ENCODE data around the gene SLC38A1. TPM values are rescaled to one million over a fixed set of nuclear protein-coding genes. Genes with fewer than 3 reads are reported as not detected.

SLC38A1 gene
- polyA plus RNA-seq, 2 of the 4 experiments (the other 2 are of a cell fraction): 62.7 to 231 TPM

DNA sequence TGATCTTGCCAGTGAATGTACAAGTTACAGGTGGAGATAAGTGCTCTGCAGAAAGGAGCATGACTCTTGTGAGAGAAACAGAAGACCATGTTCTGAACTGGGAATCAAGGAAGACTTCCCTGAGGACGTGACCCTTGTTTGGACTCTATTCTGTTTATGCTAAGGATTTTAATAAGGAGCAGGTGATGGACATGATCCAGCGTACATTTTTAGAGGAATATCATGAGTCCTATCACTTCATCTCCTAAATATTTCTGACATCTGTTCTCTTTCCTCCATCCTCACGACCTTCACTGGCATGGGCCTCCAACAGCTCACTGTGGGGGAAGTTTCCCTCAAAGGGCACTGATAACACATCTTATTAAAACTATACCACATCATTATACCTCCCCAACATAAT, 7.9 kb upstream of the SLC38A1 start:
- FAIRE-seq (no peak), DNase-seq (ENCODE audit: low read depth in 1 of 2, low spot score in 1 of 2) (no peak), ATAC-seq (no peak)
- CTCF ChIA-PET: interaction anchor here (0.7 kb wide), 1 partner anchor 24 kb away, joined by 3 read pairs; no protein-coding TSS in a partner anchor
- TF ChIP-seq ZFP36 (IDR thresholded peaks at IDR 0.05; ENCODE audit: borderline replicate concordance, partially characterized antibody) (no peak), RFX5 (IDR thresholded peaks at IDR 0.05) (no peak), RCOR1 (IDR thresholded peaks at IDR 0.05; ENCODE audit: low read depth, low read length) (no peak), SREBF2 (IDR thresholded peaks at IDR 0.05) (no peak), HES2 (IDR thresholded peaks at IDR 0.05) (no peak), BHLHE40 (IDR thresholded peaks at IDR 0.05; ENCODE audit: low read depth, low read length) (no peak), HDAC2 (IDR thresholded peaks at IDR 0.05) (no peak), JUNB (IDR thresholded peaks at IDR 0.05) (no peak), KDM5A (IDR thresholded peaks at IDR 0.05) (no peak), EHF (CRISPR knock-in tag; IDR thresholded peaks at IDR 0.05) (no peak), RNF2 (IDR thresholded peaks at IDR 0.05; ENCODE audit: borderline replicate concordance, low read depth) (no peak), PBX3 (IDR thresholded peaks at IDR 0.05) (no peak), ZSCAN20 (CRISPR knock-in tag; IDR thresholded peaks at IDR 0.05) (no peak), MAFK (IDR thresholded peaks at IDR 0.05; ENCODE audit: partially characterized antibody) (no peak), HEYL (CRISPR knock-in tag; IDR thresholded peaks at IDR 0.05) (no peak), NPAS2 (CRISPR knock-in tag; IDR thresholded peaks at IDR 0.05; ENCODE audit: borderline replicate concordance) (no peak), CHD4 (IDR thresholded peaks at IDR 0.05; ENCODE audit: borderline replicate concordance) (no peak), ZNF302 (CRISPR knock-in tag; IDR thresholded peaks at IDR 0.05) (no peak), MAZ (IDR thresholded peaks at IDR 0.05; ENCODE audit: borderline replicate concordance, low read depth, low read length) (no peak)
- TF ChIP-seq, protein P1, sequence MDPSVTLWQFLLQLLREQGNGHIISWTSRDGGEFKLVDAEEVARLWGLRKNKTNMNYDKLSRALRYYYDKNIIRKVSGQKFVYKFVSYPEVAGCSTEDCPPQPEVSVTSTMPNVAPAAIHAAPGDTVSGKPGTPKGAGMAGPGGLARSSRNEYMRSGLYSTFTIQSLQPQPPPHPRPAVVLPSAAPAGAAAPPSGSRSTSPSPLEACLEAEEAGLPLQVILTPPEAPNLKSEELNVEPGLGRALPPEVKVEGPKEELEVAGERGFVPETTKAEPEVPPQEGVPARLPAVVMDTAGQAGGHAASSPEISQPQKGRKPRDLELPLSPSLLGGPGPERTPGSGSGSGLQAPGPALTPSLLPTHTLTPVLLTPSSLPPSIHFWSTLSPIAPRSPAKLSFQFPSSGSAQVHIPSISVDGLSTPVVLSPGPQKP (IDR thresholded peaks at IDR 0.05; ENCODE audit: low read depth, low read length): no peak
- Histone ChIP-seq H3K9me3 (no peaks in the 10 kb centered on the region; the same call in 2 of the 3 replicates), H3K4me2 (no peak overlapping the region), H3K4me1 (no peaks in the 10 kb centered on the region), H3K4me3 (no peak overlapping the region), H3K27ac (no peak overlapping the region)
- WGBS (ENCODE audit: missing lambda C conversion rate): 71% methylated on average over 3 of the region's 3 CpGs
- POLR2A ChIA-PET: no interaction called here

DNA sequence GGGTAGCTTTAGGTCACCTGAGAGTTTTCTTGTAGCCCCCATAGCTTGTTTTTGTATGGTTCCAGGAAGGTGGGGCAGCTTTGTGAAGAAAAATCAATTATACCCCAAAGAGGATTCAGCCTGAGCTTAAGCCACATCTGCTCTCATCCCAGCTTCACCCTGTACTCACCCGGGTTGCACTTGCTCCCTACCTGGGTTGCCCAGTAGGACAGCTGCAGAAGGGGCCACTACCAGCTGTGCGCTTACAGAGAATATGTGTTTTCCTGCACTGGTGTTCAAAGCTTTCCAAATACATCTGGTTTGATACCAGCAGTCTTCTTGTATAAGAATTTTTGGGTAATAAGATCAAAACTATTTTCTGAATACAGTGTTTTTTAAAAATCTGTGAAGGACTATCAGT, 3.0 kb upstream of the SLC38A1 start:
- H3K4me2 ChIP-seq: no peak overlapping the region
- ChIA-PET CTCF (no interaction called here), POLR2A (no interaction called here)
- DNase-seq (ENCODE audit: low read depth in 1 of 2, low spot score in 1 of 2) (no peak), FAIRE-seq (no peak), ATAC-seq (no peak)
- no peaks in the 10 kb centered on the region for H3K9me3 ChIP-seq
- H3K27ac ChIP-seq: no peak overlapping the region
- 77% methylated on average over 2 of the region's 2 CpGs for WGBS (ENCODE audit: missing lambda C conversion rate)
- peaks cover 9% of the 10 kb centered on the region for H3K4me1 ChIP-seq
- H3K4me3 ChIP-seq: no peak overlapping the region
- no peak for TF ChIP-seq TP53 (CRISPR knock-in tag; IDR thresholded peaks at IDR 0.05)
- no peak for TF ChIP-seq HOXB5 (CRISPR knock-in tag; IDR thresholded peaks at IDR 0.05)
- no peak for TF ChIP-seq FOXS1 (CRISPR knock-in tag; IDR thresholded peaks at IDR 0.05)
- no peak for TF ChIP-seq EHF (CRISPR knock-in tag; IDR thresholded peaks at IDR 0.05)
- no peak for TF ChIP-seq SMC3 (IDR thresholded peaks at IDR 0.05)
- no peak for TF ChIP-seq MAFK (IDR thresholded peaks at IDR 0.05; ENCODE audit: partially characterized antibody)
- no peak for TF ChIP-seq EP300 (IDR thresholded peaks at IDR 0.05)
- TF ChIP-seq MYC (IDR thresholded peaks at IDR 0.05; ENCODE audit: borderline replicate concordance, low read length): no peak
- no peak for TF ChIP-seq CBX2 (IDR thresholded peaks at IDR 0.05; ENCODE audit: borderline replicate concordance, low read depth)
- TF ChIP-seq, protein P2, sequence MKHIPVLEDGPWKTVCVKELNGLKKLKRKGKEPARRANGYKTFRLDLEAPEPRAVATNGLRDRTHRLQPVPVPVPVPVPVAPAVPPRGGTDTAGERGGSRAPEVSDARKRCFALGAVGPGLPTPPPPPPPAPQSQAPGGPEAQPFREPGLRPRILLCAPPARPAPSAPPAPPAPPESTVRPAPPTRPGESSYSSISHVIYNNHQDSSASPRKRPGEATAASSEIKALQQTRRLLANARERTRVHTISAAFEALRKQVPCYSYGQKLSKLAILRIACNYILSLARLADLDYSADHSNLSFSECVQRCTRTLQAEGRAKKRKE (CRISPR knock-in tag; IDR thresholded peaks at IDR 0.05; ENCODE audit: low read depth): no peak
- TF ChIP-seq, protein P3, sequence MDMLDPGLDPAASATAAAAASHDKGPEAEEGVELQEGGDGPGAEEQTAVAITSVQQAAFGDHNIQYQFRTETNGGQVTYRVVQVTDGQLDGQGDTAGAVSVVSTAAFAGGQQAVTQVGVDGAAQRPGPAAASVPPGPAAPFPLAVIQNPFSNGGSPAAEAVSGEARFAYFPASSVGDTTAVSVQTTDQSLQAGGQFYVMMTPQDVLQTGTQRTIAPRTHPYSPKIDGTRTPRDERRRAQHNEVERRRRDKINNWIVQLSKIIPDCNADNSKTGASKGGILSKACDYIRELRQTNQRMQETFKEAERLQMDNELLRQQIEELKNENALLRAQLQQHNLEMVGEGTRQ (IDR thresholded peaks at IDR 0.05): no peak
- TF ChIP-seq NPAS2 (CRISPR knock-in tag; IDR thresholded peaks at IDR 0.05; ENCODE audit: borderline replicate concordance): no peak
- TF ChIP-seq, protein P4, sequence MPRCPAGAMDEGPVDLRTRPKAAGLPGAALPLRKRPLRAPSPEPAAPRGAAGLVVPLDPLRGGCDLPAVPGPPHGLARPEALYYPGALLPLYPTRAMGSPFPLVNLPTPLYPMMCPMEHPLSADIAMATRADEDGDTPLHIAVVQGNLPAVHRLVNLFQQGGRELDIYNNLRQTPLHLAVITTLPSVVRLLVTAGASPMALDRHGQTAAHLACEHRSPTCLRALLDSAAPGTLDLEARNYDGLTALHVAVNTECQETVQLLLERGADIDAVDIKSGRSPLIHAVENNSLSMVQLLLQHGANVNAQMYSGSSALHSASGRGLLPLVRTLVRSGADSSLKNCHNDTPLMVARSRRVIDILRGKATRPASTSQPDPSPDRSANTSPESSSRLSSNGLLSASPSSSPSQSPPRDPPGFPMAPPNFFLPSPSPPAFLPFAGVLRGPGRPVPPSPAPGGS (IDR thresholded peaks at IDR 0.05): no peak
- no peak for TF ChIP-seq BHLHE40 (IDR thresholded peaks at IDR 0.05; ENCODE audit: low read depth, low read length)
- no peak for TF ChIP-seq PBX3 (IDR thresholded peaks at IDR 0.05)
